ENCODE results near the gene SOS1.
"Not testable (repeated sequence)": the region's sequence is repeated elsewhere in the genome, so short reads cannot be mapped to it uniquely, and the experiment has no call there.

The SOS1 gene

GRCh38 chr2:39140322-39140847, 19.5 kb upstream of the SOS1 start:
- POLR2A ChIA-PET, result no interaction called here
- DNase-seq (ENCODE audit: low read depth, low spot score), result no peak
- H3K4me3 ChIP-seq (ENCODE audit: low read depth, low read length), result no peak overlapping the region
- CTCF ChIA-PET, result interaction anchor here (0.9 to 1.3 kb wide), 3 partner anchors 13 to 87 kb away, joined by 3 to 4 read pairs (median 3); no protein-coding TSS in a partner anchor
- TF ChIP-seq, protein P1, sequence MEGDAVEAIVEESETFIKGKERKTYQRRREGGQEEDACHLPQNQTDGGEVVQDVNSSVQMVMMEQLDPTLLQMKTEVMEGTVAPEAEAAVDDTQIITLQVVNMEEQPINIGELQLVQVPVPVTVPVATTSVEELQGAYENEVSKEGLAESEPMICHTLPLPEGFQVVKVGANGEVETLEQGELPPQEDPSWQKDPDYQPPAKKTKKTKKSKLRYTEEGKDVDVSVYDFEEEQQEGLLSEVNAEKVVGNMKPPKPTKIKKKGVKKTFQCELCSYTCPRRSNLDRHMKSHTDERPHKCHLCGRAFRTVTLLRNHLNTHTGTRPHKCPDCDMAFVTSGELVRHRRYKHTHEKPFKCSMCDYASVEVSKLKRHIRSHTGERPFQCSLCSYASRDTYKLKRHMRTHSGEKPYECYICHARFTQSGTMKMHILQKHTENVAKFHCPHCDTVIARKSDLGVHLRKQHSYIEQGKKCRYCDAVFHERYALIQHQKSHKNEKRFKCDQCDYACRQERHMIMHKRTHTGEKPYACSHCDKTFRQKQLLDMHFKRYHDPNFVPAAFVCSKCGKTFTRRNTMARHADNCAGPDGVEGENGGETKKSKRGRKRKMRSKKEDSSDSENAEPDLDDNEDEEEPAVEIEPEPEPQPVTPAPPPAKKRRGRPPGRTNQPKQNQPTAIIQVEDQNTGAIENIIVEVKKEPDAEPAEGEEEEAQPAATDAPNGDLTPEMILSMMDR (IDR thresholded peaks at IDR 0.05; ENCODE audit: insufficient read depth, low read length, missing control alignments), result no peak

- no peak overlapping the region for H3K4me3 ChIP-seq (ENCODE audit: low read depth, low read length)
- CTCF ChIA-PET, result interaction anchor here (0.9 to 1.3 kb wide), 3 partner anchors 16 to 88 kb away, joined by 3 to 4 read pairs (median 3); no protein-coding TSS in a partner anchor
- POLR2A ChIA-PET, result no interaction called here
- no peak for DNase-seq (ENCODE audit: low read depth, low spot score)
- TF ChIP-seq, protein P1 (IDR thresholded peaks at IDR 0.05; ENCODE audit: insufficient read depth, low read length, missing control alignments), result no peak
These were observed 18.8 kb upstream of the SOS1 start for GRCh38 chr2:39139511-39140237.

DNA sequence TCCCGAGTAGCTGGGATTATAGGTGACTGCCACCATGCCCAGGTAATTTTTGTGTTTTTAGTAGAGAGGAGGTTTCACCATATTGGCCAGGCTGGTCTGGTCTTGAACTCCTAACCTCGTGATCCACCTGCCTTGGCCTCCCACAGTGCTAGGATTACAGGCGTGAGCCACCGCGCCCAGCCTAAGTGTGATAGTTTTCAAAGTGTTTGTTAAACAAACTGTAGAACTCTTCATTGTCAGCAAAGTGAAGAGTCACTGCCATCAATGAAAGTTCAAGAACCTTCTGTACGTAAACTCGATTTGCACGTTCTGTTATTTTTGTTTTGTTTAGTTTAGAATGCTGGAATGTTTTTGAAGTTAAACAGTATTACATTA, 18.0 kb upstream of the SOS1 start:
- H3K4me3 ChIP-seq (ENCODE audit: low read depth, low read length), result no peak overlapping the region
- DNase-seq (ENCODE audit: low read depth, low spot score), result no peak
- ChIA-PET CTCF (interaction anchor here (1.0 kb wide), 1 partner anchor 15 kb away, joined by 3 read pairs; no protein-coding TSS in a partner anchor), POLR2A (no interaction called here)
- TF ChIP-seq, protein P1 (IDR thresholded peaks at IDR 0.05; ENCODE audit: insufficient read depth, low read length, missing control alignments), result no peak

DNA sequence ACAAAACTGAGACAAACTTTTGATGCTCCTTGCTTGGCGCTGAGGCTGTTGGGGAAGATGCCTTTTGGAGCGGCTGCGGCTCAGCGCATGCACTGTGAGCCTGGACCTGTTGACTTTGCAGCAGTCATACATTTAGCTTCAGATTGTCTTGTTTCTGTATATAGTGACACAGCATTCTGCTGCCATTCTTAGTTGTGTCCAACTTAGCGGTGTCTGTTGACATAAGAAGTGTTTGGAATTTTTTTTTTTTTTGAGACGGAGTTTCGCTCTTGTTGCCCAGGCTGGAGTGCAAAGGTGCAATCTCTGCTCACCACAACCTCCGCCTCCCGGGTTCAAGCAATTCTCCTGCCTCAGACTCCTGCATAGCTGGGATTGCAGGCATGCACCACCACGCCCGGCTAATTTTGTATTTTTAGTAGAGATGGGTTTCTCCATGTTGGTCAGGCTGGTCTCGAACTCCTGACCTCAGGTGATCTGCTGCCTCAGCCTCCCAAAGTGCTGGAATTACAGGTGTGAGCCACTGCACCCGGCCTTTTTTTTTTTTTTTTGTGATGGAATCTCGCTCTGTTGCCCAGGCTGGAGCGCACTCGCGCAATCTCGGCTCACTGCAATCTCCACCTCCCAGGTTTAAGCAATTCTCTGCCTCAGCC, 17.5 kb upstream of the SOS1 start:
- H3K4me3 ChIP-seq (ENCODE audit: low read depth, low read length); POLR2A ChIA-PET; DNase-seq (ENCODE audit: low read depth, low spot score); CTCF ChIA-PET: not testable (repeated sequence)

GRCh38 chr2:39136799-39137198, 15.9 kb upstream of the SOS1 start:
- DNase-seq (ENCODE audit: low read depth, low spot score), result no peak
- TF ChIP-seq, protein P1 (IDR thresholded peaks at IDR 0.05; ENCODE audit: insufficient read depth, low read length, missing control alignments), result no peak
- CTCF ChIA-PET, result interaction anchor here (1.5 kb wide), 1 partner anchor 91 kb away, joined by 3 read pairs; no protein-coding TSS in a partner anchor
- POLR2A ChIA-PET, result no interaction called here
- H3K4me3 ChIP-seq (ENCODE audit: low read depth, low read length), result no peak overlapping the region

- CTCF ChIA-PET, result interaction anchor here (1.0 to 1.5 kb wide), 2 partner anchors 11 to 92 kb away, joined by 3 to 5 read pairs; no protein-coding TSS in a partner anchor
- no peak for DNase-seq (ENCODE audit: low read depth, low spot score)
- TF ChIP-seq, protein P1 (IDR thresholded peaks at IDR 0.05; ENCODE audit: insufficient read depth, low read length, missing control alignments), result no peak
- POLR2A ChIA-PET, result no interaction called here
- H3K4me3 ChIP-seq (ENCODE audit: low read depth, low read length), result no peak overlapping the region
These were observed 14.9 kb upstream of the SOS1 start for GRCh38 chr2:39135690-39136259.

Data from AG04449 (cell line).